OCI-LY7 (cell line): Measurements from ENCODE around the gene LMX1A. TPM values are rescaled to one million over a fixed set of nuclear protein-coding genes. Genes with fewer than 3 reads are reported as not detected.

Experiments used
- BruUV-seq: library from RNA; stranded (reverse); fragments of 400-500 nt; replicated peaks from 2 replicates; lab custom pipeline; 2021; lab: Mats Ljungman, UMichigan
- CTCF ChIA-PET: fragments of 300-600 bp; sonication (Branson Sonifier 250); formaldehyde crosslinking; loops from one replicate; lab custom pipeline; 2022; ENCODE audit warnings: antibody characterized with exemption; ENCODE audit not compliant: unreplicated experiment; lab: Charles Lee
- POLR2A ChIA-PET: fragments of 300-600 bp; sonication (Branson Sonifier 250); formaldehyde crosslinking; loops from one replicate; lab custom pipeline; 2022; ENCODE audit warnings: antibody characterized with exemption; lab: Charles Lee
- DNase-seq: peaks from one replicate; pipeline ENCODE4 v3.0.0-alpha.2; 2015; ENCODE audit warnings: low spot score
- H2AFZ ChIP-seq: fragments of 200-600 bp; sonication (generic), shearing (Covaris generic); 2 replicates; pipeline ENCODE4 v1.6.1; 2014; ENCODE audit warnings: mild to moderate bottlenecking, antibody characterized with exemption, low read length, moderate library complexity
- H3K27ac ChIP-seq: fragments of 200-600 bp; sonication (generic); 2 replicates; pipeline ENCODE4 v1.5.1; 2014; ENCODE audit warnings: mixed run types, low read depth, mild to moderate bottlenecking, moderate library complexity, low read length, inconsistent platforms; ENCODE audit not compliant: poor library complexity, severe bottlenecking
- H3K36me3 ChIP-seq: fragments of 200-600 bp; sonication (generic); 2 replicates; pipeline ENCODE4 v1.6.1; 2014; ENCODE audit warnings: mild to moderate bottlenecking, antibody characterized with exemption, low read length, moderate library complexity, mixed read lengths; ENCODE audit not compliant: insufficient read depth
- H3K4me1 ChIP-seq: fragments of 200-600 bp; sonication (generic); 2 replicates; pipeline ENCODE4 v1.5.1; 2014; ENCODE audit warnings: mild to moderate bottlenecking, low read length; ENCODE audit not compliant: insufficient read depth, poor library complexity, severe bottlenecking
- H3K4me2 ChIP-seq: fragments of 200-600 bp; sonication (generic); 2 replicates; pipeline ENCODE4 v1.6.1; 2014; ENCODE audit warnings: mild to moderate bottlenecking, low read length
- H3K4me3 ChIP-seq: fragments of 200-600 bp; sonication (generic); 2 replicates; pipeline ENCODE4 v1.5.1; 2014; ENCODE audit warnings: mild to moderate bottlenecking, low read depth, low read length; ENCODE audit not compliant: poor library complexity, severe bottlenecking
- H3K79me2 ChIP-seq: fragments of 200-600 bp; sonication (generic); 2 replicates; pipeline ENCODE4 v1.6.1; 2016; ENCODE audit warnings: low read depth, mild to moderate bottlenecking, low read length, moderate library complexity, mixed read lengths; ENCODE audit not compliant: insufficient read depth
- H3K9me2 ChIP-seq: fragments of 200-600 bp; sonication (generic); 2 replicates; pipeline ENCODE4 v1.6.1; 2016; ENCODE audit warnings: mild to moderate bottlenecking, low read length, mixed read lengths; ENCODE audit not compliant: insufficient read depth
- H3K9me3 ChIP-seq: fragments of 200-600 bp; sonication (generic); 2 replicates; pipeline ENCODE4 v1.6.1; 2014; ENCODE audit warnings: mild to moderate bottlenecking, mixed run types, low read length, mixed read lengths
- H4K20me1 ChIP-seq: fragments of 200-600 bp; sonication (generic); 2 replicates; pipeline ENCODE4 v1.6.1; 2014; ENCODE audit warnings: mild to moderate bottlenecking, antibody characterized with exemption, low read length, moderate library complexity, mixed read lengths; ENCODE audit not compliant: insufficient read depth
- EZH2phosphoT487 ChIP-seq: fragments of 200-600 bp; sonication (generic); IDR thresholded peaks from 2 replicates; pipeline ENCODE4 v1.6.1; 2018; ENCODE audit warnings: low read depth, borderline replicate concordance, mild to moderate bottlenecking, mixed run types, antibody characterized with exemption, low read length, moderate library complexity, mixed read lengths
- intact Hi-C: fragments of 100-400 bp; cut with micrococcal nuclease; formaldehyde crosslinking; loops from one replicate; pipeline ENCODE4 v1.10.0; 2022; ENCODE audit not compliant: unreplicated experiment
- total RNA-seq, 2 experiments: library from RNA; depleted of rRNA in 1 of 2; stranded (reverse); fragments of >200 nt in 1 of 2; shearing (Covaris generic) in 1 of 2; gene quantifications; 2 replicates each; pipeline ENCODE4 v1.2.3, GENCODE V29; 2014 to 2022
- TF ChIP-seq, protein P1 (sequence below): fragments of 200-600 bp; sonication (generic); conservative IDR thresholded peaks from 2 replicates; pipeline ENCODE4 v1.5.1; 2014; ENCODE audit warnings: mild to moderate bottlenecking, antibody characterized with exemption, low read length, moderate library complexity, mixed read lengths

LMX1A gene
- total RNA-seq, 2 experiments from 2014 or later = not detected

DNA sequence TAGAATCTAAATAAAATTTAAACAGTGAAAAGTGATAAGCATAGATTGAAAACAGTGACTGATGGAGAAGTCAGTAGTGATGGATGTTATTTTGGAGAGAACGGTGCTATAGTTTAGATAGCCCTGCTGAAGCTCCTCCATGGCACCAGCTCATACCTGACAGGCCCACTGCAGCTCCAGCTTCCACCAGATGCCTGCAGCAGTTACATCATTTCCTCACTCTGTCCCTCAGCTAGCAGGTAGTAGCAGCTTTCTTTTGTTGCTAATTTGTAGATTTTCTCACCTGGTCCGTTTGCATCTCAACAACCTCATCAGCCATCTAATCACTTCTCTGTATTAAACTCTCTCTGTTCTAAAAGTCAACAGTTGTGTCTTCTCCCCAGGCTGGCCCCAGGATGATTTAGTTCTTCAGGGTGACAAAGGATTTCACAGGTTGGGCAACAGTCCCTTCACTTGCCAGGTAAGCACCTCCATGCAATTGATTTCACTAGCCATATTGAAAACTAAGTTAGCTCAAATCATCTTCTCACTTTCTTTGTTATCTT lies 128.3 kb downstream of the LMX1A start:
- H3K36me3 ChIP-seq = no peaks in the 10 kb centered on the region
- POLR2A ChIA-PET = interaction anchor here (0.6 kb wide), 1 partner anchor 211 kb away, joined by 4 read pairs; no protein-coding TSS in a partner anchor
- no TSS peak for BruUV-seq
- H3K4me1 ChIP-seq = no peaks in the 10 kb centered on the region
- CTCF ChIA-PET = no interaction called here
- TF ChIP-seq EZH2phosphoT487 = no peak
- TF ChIP-seq, protein P1, sequence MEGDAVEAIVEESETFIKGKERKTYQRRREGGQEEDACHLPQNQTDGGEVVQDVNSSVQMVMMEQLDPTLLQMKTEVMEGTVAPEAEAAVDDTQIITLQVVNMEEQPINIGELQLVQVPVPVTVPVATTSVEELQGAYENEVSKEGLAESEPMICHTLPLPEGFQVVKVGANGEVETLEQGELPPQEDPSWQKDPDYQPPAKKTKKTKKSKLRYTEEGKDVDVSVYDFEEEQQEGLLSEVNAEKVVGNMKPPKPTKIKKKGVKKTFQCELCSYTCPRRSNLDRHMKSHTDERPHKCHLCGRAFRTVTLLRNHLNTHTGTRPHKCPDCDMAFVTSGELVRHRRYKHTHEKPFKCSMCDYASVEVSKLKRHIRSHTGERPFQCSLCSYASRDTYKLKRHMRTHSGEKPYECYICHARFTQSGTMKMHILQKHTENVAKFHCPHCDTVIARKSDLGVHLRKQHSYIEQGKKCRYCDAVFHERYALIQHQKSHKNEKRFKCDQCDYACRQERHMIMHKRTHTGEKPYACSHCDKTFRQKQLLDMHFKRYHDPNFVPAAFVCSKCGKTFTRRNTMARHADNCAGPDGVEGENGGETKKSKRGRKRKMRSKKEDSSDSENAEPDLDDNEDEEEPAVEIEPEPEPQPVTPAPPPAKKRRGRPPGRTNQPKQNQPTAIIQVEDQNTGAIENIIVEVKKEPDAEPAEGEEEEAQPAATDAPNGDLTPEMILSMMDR = no peak
- H2AFZ ChIP-seq = no peak overlapping the region
- no peak overlapping the region for H3K4me3 ChIP-seq
- no peaks in the 10 kb centered on the region for H3K9me3 ChIP-seq
- no peak overlapping the region for H3K4me2 ChIP-seq
- H4K20me1 ChIP-seq = no peaks in the 10 kb centered on the region
- no peak overlapping the region for H3K27ac ChIP-seq
- intact Hi-C loops = no loop called here
- no peaks in the 10 kb centered on the region for H3K79me2 ChIP-seq
- no peaks in the 10 kb centered on the region for H3K9me2 ChIP-seq
- DNase-seq = no peak

DNA sequence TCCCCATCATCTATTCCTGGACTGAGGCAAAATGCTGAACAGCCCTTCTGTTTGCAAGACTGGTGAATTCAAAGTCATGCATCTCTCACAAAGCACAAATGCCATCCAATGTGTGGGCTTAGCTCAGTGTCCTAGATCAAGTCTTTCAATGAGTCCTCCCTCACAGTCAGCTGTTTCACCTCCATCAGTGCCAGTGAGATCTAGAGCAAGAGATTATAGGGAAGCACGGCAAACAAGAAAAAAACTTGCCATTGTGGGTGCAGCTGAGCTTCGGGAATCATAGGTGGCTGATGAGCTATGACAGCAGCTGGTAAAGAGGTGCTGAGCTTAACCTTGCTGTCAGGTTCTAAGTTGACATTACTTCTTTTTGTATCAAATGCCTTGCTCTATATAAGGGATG lies 130.2 kb downstream of the LMX1A start:
- Histone ChIP-seq H3K27ac (no peak overlapping the region), H3K4me1 (no peaks in the 10 kb centered on the region), H3K9me2 (no peaks in the 10 kb centered on the region), H3K4me2 (no peak overlapping the region), H4K20me1 (no peaks in the 10 kb centered on the region), H3K79me2 (no peaks in the 10 kb centered on the region), H3K9me3 (no peaks in the 10 kb centered on the region), H3K4me3 (no peak overlapping the region), H3K36me3 (no peaks in the 10 kb centered on the region), H2AFZ (no peak overlapping the region)
- ChIA-PET POLR2A (no interaction called here), CTCF (no interaction called here)
- intact Hi-C loops = no loop called here
- no peak for DNase-seq
- TF ChIP-seq, protein P1 = no peak
- TF ChIP-seq EZH2phosphoT487 = no peak
- BruUV-seq = no TSS peak

DNA sequence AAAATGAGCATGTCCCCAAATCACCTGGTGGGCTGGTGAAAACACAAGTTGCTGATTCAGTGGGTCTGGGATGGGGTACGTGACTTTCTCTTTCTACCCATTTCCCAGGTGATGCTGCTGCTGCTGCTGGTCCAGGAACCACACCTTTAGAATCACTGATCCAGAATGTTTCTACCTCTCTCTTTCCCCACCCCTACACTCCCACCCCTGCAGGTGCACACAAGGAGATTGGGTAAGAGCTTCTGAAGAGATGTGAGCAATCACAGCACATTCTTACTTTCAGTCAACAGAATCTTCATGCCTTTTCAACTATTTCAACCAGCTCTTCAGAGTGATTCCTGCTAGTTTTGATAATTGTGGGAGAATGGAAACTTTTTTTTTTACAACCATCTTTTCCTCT lies 130.9 kb downstream of the LMX1A start:
- Histone ChIP-seq H3K4me3 (no peak overlapping the region), H3K4me2 (no peak overlapping the region), H3K9me2 (no peaks in the 10 kb centered on the region), H4K20me1 (no peaks in the 10 kb centered on the region), H3K79me2 (no peaks in the 10 kb centered on the region), H3K36me3 (no peaks in the 10 kb centered on the region), H3K9me3 (no peaks in the 10 kb centered on the region), H3K27ac (no peak overlapping the region), H3K4me1 (no peaks in the 10 kb centered on the region), H2AFZ (no peak overlapping the region)
- intact Hi-C loops = no loop called here
- ChIA-PET POLR2A (no interaction called here), CTCF (no interaction called here)
- no peak for DNase-seq
- no TSS peak for BruUV-seq
- TF ChIP-seq, protein P1 = no peak
